Epithelial cell of proximal tubule (primary cell): ENCODE results near the gene PCDHB13. TPM values are rescaled to one million over a fixed set of nuclear protein-coding genes. Genes with fewer than 3 reads are reported as not detected.
"Not testable (repeated sequence)": the region's sequence is repeated elsewhere in the genome, so short reads cannot be mapped to it uniquely, and the experiment has no call there.

Source experiments
- DNase-seq: peaks from one replicate; pipeline ENCODE4 v3.0.0-alpha.2; 2011; ENCODE audit warnings: low read depth
- H3K4me3 ChIP-seq: 2 replicates; pipeline ENCODE4 v1.5.1; 2011; ENCODE audit warnings: low read depth, mild to moderate bottlenecking, low read length
- total RNA-seq: library from RNA; depleted of rRNA; stranded (reverse); fragments of >200 nt; gene quantifications from 2 replicates; pipeline ENCODE4 v1.2.3, GENCODE V29; 2015
- TF ChIP-seq, protein P1 (sequence below): conservative IDR thresholded peaks from 2 replicates; pipeline ENCODE4 v1.5.1; 2012; ENCODE audit warnings: low read depth, mild to moderate bottlenecking, low read length

Gene PCDHB13
- total RNA-seq, 1 donor from 2014 or later, result 0.23 TPM

- no peak within 1 kb of the TSS for H3K4me3 ChIP-seq
- DNase-seq, result no peak
- TF ChIP-seq, protein P1, sequence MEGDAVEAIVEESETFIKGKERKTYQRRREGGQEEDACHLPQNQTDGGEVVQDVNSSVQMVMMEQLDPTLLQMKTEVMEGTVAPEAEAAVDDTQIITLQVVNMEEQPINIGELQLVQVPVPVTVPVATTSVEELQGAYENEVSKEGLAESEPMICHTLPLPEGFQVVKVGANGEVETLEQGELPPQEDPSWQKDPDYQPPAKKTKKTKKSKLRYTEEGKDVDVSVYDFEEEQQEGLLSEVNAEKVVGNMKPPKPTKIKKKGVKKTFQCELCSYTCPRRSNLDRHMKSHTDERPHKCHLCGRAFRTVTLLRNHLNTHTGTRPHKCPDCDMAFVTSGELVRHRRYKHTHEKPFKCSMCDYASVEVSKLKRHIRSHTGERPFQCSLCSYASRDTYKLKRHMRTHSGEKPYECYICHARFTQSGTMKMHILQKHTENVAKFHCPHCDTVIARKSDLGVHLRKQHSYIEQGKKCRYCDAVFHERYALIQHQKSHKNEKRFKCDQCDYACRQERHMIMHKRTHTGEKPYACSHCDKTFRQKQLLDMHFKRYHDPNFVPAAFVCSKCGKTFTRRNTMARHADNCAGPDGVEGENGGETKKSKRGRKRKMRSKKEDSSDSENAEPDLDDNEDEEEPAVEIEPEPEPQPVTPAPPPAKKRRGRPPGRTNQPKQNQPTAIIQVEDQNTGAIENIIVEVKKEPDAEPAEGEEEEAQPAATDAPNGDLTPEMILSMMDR, result peak; percentile 12
Observed at GRCh38 chr5:141199359-141200235, 14.1 kb upstream of the PCDHB13 start, which contains the start of gene PCDHB11. Gene PCDHB11 (plus strand): TSS chr5:141199627. CDS start chr5:141199775, 148 bp downstream.

DNA sequence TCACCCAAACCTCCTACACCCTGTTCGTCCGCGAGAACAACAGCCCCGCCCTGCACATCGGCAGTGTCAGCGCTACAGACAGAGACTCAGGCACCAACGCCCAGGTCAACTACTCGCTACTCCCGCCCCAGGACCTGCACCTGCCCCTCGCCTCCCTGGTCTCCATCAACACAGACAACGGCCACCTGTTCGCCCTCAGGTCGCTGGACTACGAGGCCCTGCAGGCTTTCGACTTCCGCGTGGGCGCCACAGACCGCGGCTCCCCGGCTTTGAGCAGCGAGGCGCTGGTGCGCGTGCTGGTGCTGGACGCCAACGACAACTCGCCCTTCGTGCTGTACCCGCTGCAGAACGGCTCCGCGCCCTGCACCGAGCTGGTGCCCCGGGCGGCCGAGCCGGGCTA, 12.6 kb upstream of the PCDHB13 start:
- H3K4me3 ChIP-seq, DNase-seq: not testable (repeated sequence)

- DNase-seq, H3K4me3 ChIP-seq: not testable (repeated sequence)
Observed at GRCh38 chr5:141201646-141202045, 12.1 kb upstream of the PCDHB13 start.

DNA sequence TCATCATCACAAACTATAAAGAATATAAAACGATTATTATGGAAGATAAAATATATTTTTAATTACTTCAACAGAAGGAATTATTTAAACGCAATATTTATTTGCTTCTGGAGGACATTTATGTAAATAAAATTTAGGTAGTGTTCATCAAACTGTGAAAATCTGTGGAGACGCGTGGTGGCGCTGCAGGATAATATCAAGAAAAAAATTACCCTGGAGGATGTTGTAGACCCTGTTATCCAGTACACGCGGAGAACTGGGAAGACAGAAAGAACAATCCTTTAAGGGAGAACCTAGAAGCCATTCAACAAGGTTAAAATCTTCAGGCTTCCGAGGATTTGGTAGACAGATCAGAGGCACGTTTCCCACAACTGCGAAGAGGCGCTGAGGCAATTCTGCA, 5.2 kb upstream of the PCDHB13 start, which contains the start of gene PCDHB12:
Gene PCDHB12, plus strand, starts transcription at position 242 of the 400 bp plus-strand sequence. CDS start 189 bp downstream, outside the sequence.
- no peak within 1 kb of the TSS for H3K4me3 ChIP-seq
- TF ChIP-seq, protein P1, result no peak
- no peak for DNase-seq

- not testable (repeated sequence) for H3K4me3 ChIP-seq, DNase-seq
Observed at GRCh38 chr5:141210281-141210680, 3.4 kb upstream of the PCDHB13 start.

GRCh38 chr5:141210849-141211248, 2.9 kb upstream of the PCDHB13 start:
- not testable (repeated sequence) for H3K4me3 ChIP-seq, DNase-seq

GRCh38 chr5:141214583-141214982, 864 bp downstream of the PCDHB13 start:
- DNase-seq, result not testable (repeated sequence)

DNA sequence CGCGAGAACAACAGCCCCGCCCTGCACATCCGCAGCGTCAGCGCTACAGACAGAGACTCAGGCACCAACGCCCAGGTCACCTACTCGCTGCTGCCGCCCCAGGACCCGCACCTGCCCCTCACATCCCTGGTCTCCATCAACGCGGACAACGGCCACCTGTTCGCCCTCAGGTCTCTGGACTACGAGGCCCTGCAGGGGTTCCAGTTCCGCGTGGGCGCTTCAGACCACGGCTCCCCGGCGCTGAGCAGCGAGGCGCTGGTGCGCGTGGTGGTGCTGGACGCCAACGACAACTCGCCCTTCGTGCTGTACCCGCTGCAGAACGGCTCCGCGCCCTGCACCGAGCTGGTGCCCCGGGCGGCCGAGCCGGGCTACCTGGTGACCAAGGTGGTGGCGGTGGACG, 1.8 kb downstream of the PCDHB13 start:
- not testable (repeated sequence) for DNase-seq

More at GRCh38 chr5:141214583-141214982, 864 bp downstream of the PCDHB13 start:
- not testable (repeated sequence) for H3K4me3 ChIP-seq

DNA sequence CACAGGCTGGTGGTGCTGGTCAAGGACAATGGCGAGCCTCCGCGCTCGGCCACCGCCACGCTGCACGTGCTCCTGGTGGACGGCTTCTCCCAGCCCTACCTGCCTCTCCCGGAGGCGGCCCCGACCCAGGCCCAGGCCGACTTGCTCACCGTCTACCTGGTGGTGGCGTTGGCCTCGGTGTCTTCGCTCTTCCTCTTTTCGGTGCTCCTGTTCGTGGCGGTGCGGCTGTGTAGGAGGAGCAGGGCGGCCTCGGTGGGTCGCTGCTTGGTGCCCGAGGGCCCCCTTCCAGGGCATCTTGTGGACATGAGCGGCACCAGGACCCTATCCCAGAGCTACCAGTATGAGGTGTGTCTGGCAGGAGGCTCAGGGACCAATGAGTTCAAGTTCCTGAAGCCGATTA, 2.3 kb downstream of the PCDHB13 start:
- not testable (repeated sequence) for H3K4me3 ChIP-seq, DNase-seq

More for the DNA sequence above, 1.8 kb downstream of the PCDHB13 start:
- H3K4me3 ChIP-seq, result not testable (repeated sequence)

DNA sequence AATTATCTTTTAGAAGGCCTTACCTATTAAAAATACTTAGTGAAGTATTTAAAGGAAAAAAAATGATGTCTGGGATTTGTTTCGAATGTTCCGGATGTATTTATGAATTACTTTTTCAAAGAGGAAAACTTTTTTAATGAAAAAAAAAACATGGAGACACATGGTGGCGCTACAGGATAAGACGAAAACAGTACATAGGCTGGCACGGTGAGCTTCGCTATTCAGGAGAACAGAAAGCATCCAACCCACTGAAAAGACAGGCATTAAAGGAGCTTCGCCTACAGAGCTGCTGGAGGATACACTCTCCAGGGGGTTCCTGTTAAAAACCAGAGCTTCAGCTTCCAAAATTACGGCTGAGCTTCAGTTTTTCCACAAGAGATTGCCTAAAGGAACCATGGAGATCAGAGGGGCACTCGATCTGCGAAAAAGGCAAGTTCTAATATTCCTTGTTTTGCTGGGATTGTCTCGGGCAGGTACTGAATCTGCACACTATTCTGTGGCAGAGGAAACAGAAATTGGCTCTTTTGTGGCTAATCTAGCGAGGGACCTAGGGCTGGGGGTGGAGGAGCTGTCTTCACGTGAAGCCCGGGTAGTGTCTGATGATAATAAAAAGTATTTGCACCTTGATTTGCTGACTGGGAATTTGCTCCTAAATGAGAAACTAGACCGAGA, 9.5 kb downstream of the PCDHB13 start, which contains the start of gene PCDHB14:
Gene PCDHB14, plus strand, starts transcription at position 232 of the 672 bp plus-strand sequence. Its CDS starts 163 bp downstream, at position 395.
- TF ChIP-seq, protein P1, result peak; percentile 32
- H3K4me3 ChIP-seq, result peak within 1 kb of the TSS; percentile 38
- no peak for DNase-seq

GRCh38 chr5:141224844-141225243, 11.1 kb downstream of the PCDHB13 start:
- not testable (repeated sequence) for H3K4me3 ChIP-seq, DNase-seq

DNA sequence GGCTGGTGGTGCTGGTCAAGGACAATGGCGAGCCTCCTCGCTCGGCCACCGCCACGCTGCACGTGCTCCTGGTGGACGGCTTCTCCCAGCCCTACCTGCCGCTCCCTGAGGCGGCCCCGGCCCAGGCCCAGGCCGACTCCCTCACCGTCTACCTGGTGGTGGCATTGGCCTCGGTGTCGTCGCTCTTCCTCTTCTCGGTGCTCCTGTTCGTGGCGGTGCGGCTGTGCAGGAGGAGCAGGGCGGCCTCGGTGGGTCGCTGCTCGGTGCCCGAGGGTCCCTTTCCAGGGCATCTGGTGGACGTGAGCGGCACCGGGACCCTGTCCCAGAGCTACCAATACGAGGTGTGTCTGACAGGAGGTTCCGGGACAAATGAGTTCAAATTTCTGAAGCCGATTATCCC, 11.7 kb downstream of the PCDHB13 start:
- not testable (repeated sequence) for H3K4me3 ChIP-seq, DNase-seq
